Measurements from ENCODE around the gene RCC1. TPM values are rescaled to one million over a fixed set of nuclear protein-coding genes. Genes with fewer than 3 reads are reported as not detected.
"Not testable (repeated sequence)": the region's sequence is repeated elsewhere in the genome, so short reads cannot be mapped to it uniquely, and the experiment has no call there.

The RCC1 gene
- total RNA-seq, 4 donors from 2014 or later, result 19.8 to 36.8 (median 25.3) TPM

- Histone ChIP-seq H3K36me3 (peaks cover 37% of the 10 kb centered on the region), H3K27ac (no peak overlapping the region), H3K27me3 (no peaks in the 10 kb centered on the region), H3K4me1 (no peaks in the 10 kb centered on the region), H3K9me3 (no peaks in the 10 kb centered on the region), H3K4me3 (no peak overlapping the region)
- 88% methylated on average over 6 of the region's 6 CpGs for WGBS
- DNase-seq (ENCODE audit: low spot score in 2 of 2), result no peak
- TF ChIP-seq POLR2AphosphoS5 (IDR thresholded peaks at IDR 0.05), result no peak
Measured at GRCh38 chr1:28538286-28538685, 32.4 kb downstream of the RCC1 start.

DNA sequence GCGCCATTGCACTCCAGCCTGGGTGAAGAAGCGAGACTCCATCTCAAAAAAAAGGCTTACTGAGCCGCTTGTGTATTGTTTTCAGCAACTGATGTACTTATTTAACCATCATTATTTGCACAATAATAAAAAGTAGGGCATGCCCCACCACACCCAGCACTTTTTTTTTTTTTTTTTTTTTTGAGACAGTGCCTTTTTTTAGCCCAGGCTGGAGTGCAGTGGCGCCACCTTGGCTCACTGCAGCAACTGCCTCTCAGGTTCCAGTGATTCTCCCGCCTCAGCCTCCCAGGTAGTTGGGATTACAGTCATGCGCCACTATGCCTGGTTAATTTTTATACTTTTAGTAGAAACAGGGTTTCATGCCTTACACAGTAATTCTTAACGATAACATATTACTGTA, 34.8 kb downstream of the RCC1 start:
- H3K27ac ChIP-seq, result no peak overlapping the region
- no peak overlapping the region for H3K4me3 ChIP-seq
- H3K9me3 ChIP-seq, result no peaks in the 10 kb centered on the region
- peaks cover 22% of the 10 kb centered on the region for H3K36me3 ChIP-seq
- TF ChIP-seq CTCF (IDR thresholded peaks at IDR 0.05) (no peak), EP300 (IDR thresholded peaks at IDR 0.05) (no peak), POLR2A (IDR thresholded peaks at IDR 0.05) (no peak), POLR2AphosphoS5 (IDR thresholded peaks at IDR 0.05) (no peak)
- DNase-seq (ENCODE audit: low spot score in 2 of 2), result no peak
- no peaks in the 10 kb centered on the region for H3K27me3 ChIP-seq
- WGBS, result 75% methylated on average over 7 of the region's 7 CpGs
- H3K4me1 ChIP-seq, result no peaks in the 10 kb centered on the region

GRCh38 chr1:28541414-28542015, 35.7 kb downstream of the RCC1 start:
- not testable (repeated sequence) for H3K27me3 ChIP-seq; H3K9me3 ChIP-seq; H3K4me1 ChIP-seq; H3K27ac ChIP-seq; H3K4me3 ChIP-seq; DNase-seq (ENCODE audit: low spot score in 2 of 2)
- 88% methylated on average over 8 of the region's 8 CpGs for WGBS
- H3K36me3 ChIP-seq, result peaks cover 16% of the 10 kb centered on the region

DNA sequence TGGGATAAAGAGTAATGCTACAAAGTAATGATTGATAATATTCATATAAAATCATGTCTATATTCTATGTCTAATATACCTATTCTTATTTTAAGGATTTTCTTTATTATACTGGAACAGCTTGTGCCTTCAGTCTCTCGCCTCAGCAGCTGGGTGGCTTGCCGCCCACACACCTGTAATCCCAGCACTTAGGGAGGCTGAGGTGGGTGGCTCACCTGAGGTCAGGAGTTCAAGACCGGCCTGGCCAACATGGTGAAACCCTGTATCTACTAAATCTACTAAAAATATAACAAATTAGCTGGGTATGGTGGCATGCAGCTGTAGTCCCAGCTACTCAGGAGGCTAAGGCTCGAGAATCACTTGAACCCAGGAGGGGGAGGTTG, 39.4 kb downstream of the RCC1 start:
- DNase-seq (ENCODE audit: low spot score in 2 of 2), result no peak
- WGBS, result 97% methylated on average over 4 of the region's 4 CpGs
- no peaks in the 10 kb centered on the region for H3K36me3 ChIP-seq
- H3K4me1 ChIP-seq, result no peaks in the 10 kb centered on the region
- H3K27ac ChIP-seq, result no peak overlapping the region
- no peak for TF ChIP-seq EP300 (IDR thresholded peaks at IDR 0.05)
- TF ChIP-seq CTCF (IDR thresholded peaks at IDR 0.05), result no peak
- no peak for TF ChIP-seq POLR2A (IDR thresholded peaks at IDR 0.05)
- no peak for TF ChIP-seq POLR2AphosphoS5 (IDR thresholded peaks at IDR 0.05)
- H3K27me3 ChIP-seq, result no peaks in the 10 kb centered on the region
- no peaks in the 10 kb centered on the region for H3K9me3 ChIP-seq
- H3K4me3 ChIP-seq, result no peak overlapping the region

DNA sequence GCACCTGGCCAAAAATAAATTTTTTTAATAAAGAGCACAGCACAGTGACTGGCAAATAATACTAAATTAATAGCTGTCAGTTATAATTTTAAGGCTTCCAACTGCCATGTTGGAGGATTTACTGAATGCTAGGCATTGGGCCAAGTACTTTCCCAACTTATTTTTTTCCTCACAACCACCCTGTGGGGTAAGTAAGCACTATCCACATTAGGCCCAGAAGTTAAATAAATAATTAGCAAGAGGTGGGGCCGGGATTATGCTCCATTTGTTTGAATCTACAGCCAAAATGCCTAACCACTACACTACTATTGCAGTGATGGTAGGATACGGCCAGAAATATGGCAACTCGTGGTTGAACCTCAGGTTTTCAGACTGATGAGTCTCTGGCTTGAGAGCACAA, 42.5 kb downstream of the RCC1 start:
- no peak overlapping the region for H3K4me3 ChIP-seq
- no peak overlapping the region for H3K27ac ChIP-seq
- peaks cover under 1% of the 10 kb centered on the region for H3K4me1 ChIP-seq
- no peaks in the 10 kb centered on the region for H3K36me3 ChIP-seq
- TF ChIP-seq POLR2AphosphoS5 (IDR thresholded peaks at IDR 0.05) (no peak), CTCF (IDR thresholded peaks at IDR 0.05) (no peak), POLR2A (IDR thresholded peaks at IDR 0.05) (no peak), EP300 (IDR thresholded peaks at IDR 0.05) (no peak)
- H3K9me3 ChIP-seq, result no peaks in the 10 kb centered on the region
- WGBS, result 68% methylated on average over 3 of the region's 3 CpGs
- H3K27me3 ChIP-seq, result no peaks in the 10 kb centered on the region
- DNase-seq (ENCODE audit: low spot score in 2 of 2), result no peak

DNA sequence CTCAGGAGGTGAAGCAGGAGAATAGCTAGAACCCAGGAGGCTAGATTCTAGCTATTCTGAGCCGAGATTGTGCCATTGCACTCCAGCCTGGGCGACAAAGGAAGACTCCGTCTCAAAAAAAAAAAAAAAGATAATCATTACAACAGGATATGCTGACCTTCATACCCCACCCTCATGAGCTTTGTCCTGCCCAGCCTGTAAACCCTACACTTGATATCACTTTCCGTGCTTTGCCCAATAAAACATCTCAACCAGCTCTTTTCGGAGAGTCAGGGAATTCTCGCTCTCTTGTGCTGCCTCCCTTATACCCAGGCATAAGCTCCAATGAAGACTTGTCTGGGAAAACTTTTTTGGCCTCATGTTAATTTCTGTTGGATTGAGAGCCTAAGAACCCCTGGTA, 45.5 kb downstream of the RCC1 start:
- Histone ChIP-seq H3K27ac (no peak overlapping the region), H3K4me1 (peaks cover 15% of the 10 kb centered on the region), H3K9me3 (no peaks in the 10 kb centered on the region), H3K36me3 (peaks cover 14% of the 10 kb centered on the region), H3K4me3 (no peak overlapping the region), H3K27me3 (no peaks in the 10 kb centered on the region)
- 93% methylated on average over 6 of the region's 6 CpGs for WGBS
- no peak for TF ChIP-seq POLR2AphosphoS5 (IDR thresholded peaks at IDR 0.05)
- TF ChIP-seq POLR2A (IDR thresholded peaks at IDR 0.05), result no peak
- no peak for TF ChIP-seq EP300 (IDR thresholded peaks at IDR 0.05)
- TF ChIP-seq CTCF (IDR thresholded peaks at IDR 0.05), result no peak
- no peak for DNase-seq (ENCODE audit: low spot score in 2 of 2)

Data from suprapubic skin (tissue), 4 donors.